ENCODE results near the gene TMEM132C. TPM values are rescaled to one million over a fixed set of nuclear protein-coding genes. Genes with fewer than 3 reads are reported as not detected.

The TMEM132C gene
- total RNA-seq, 1 experiment from 2014 or later: not detected

- ChIA-PET CTCF (no interaction called here), POLR2A (ENCODE audit: unreplicated experiment) (no interaction called here)
- 0 out of 2 replicates have a peak, but pooled peaks cover 3% of the 10 kb centered on the region for H3K9me3 ChIP-seq (ENCODE audit: low read length)
- DNase-seq: no peak
- no peaks in the 10 kb centered on the region for H3K4me1 ChIP-seq (ENCODE audit: insufficient read depth, low read length)
- H3K4me2 ChIP-seq (ENCODE audit: low read length): no peak overlapping the region
- no peak for ATAC-seq
- no peak overlapping the region for H3K27ac ChIP-seq (ENCODE audit: low read length)
- no peak overlapping the region for H3K9ac ChIP-seq (ENCODE audit: low read length)
- H3K4me3 ChIP-seq (ENCODE audit: low read length): no peak overlapping the region
- 0 out of 2 replicates have a peak, but pooled peaks cover 8% of the 10 kb centered on the region for H3K27me3 ChIP-seq (ENCODE audit: low read length)
- no peak for TF ChIP-seq EZH2phosphoT487 (IDR thresholded peaks at IDR 0.05; ENCODE audit: borderline replicate concordance, low read length)
- no peak for TF ChIP-seq EZH2 (IDR thresholded peaks at IDR 0.05; ENCODE audit: low read length, unreplicated experiment)
- TF ChIP-seq CTCF (conservative IDR thresholded peaks at IDR 0.05; ENCODE audit: low read depth, low read length): no peak
- BruUV-seq (replicated peaks): no TSS peak
- intact Hi-C loops (cut with micrococcal nuclease): no loop called here
- H3F3A ChIP-seq (ENCODE audit: low read length, unreplicated experiment): no peaks in the 10 kb centered on the region
- H3K79me2 ChIP-seq (ENCODE audit: low read length): no peaks in the 10 kb centered on the region
- no peak overlapping the region for H2AFZ ChIP-seq (ENCODE audit: low read length)
- H4K20me1 ChIP-seq (ENCODE audit: low read length): no peaks in the 10 kb centered on the region
- H3K36me3 ChIP-seq (ENCODE audit: low read depth, low read length): no peaks in the 10 kb centered on the region
- H3K9me2 ChIP-seq (replicated peaks; ENCODE audit: low read length): no peaks in the 10 kb centered on the region
These were observed 298.0 kb downstream of the TMEM132C start for GRCh38 chr12:128564956-128565355.

GRCh38 chr12:128567730-128568129, 300.8 kb downstream of the TMEM132C start:
- no peaks in the 10 kb centered on the region for H3K36me3 ChIP-seq (ENCODE audit: low read depth, low read length)
- no peaks in the 10 kb centered on the region for H3K9me2 ChIP-seq (replicated peaks; ENCODE audit: low read length)
- no peak overlapping the region for H2AFZ ChIP-seq (ENCODE audit: low read length)
- DNase-seq (no peak), ATAC-seq (no peak)
- POLR2A ChIA-PET (ENCODE audit: unreplicated experiment): no interaction called here
- no peak overlapping the region for H3K27ac ChIP-seq (ENCODE audit: low read length)
- peaks cover 12% of the 10 kb centered on the region; the same call in 1 of the 2 replicates for H3K9me3 ChIP-seq (ENCODE audit: low read length)
- H3K4me2 ChIP-seq (ENCODE audit: low read length): no peak overlapping the region
- H3K79me2 ChIP-seq (ENCODE audit: low read length): no peaks in the 10 kb centered on the region
- H3F3A ChIP-seq (ENCODE audit: low read length, unreplicated experiment): no peaks in the 10 kb centered on the region
- intact Hi-C loops (cut with micrococcal nuclease): no loop called here
- no peak for TF ChIP-seq EZH2phosphoT487 (IDR thresholded peaks at IDR 0.05; ENCODE audit: borderline replicate concordance, low read length)
- TF ChIP-seq EZH2 (IDR thresholded peaks at IDR 0.05; ENCODE audit: low read length, unreplicated experiment): no peak
- TF ChIP-seq CTCF (conservative IDR thresholded peaks at IDR 0.05; ENCODE audit: low read depth, low read length): no peak
- H3K4me3 ChIP-seq (ENCODE audit: low read length): no peak overlapping the region
- 0 out of 2 replicates have a peak, but pooled peaks cover 8% of the 10 kb centered on the region for H3K27me3 ChIP-seq (ENCODE audit: low read length)
- H3K9ac ChIP-seq (ENCODE audit: low read length): no peak overlapping the region
- no peaks in the 10 kb centered on the region for H4K20me1 ChIP-seq (ENCODE audit: low read length)
- BruUV-seq (replicated peaks): no TSS peak
- CTCF ChIA-PET: no interaction called here
- no peaks in the 10 kb centered on the region for H3K4me1 ChIP-seq (ENCODE audit: insufficient read depth, low read length)

GRCh38 chr12:128570191-128571065, 303.5 kb downstream of the TMEM132C start:
- CTCF ChIA-PET: no interaction called here
- no peak for TF ChIP-seq EZH2phosphoT487 (IDR thresholded peaks at IDR 0.05; ENCODE audit: borderline replicate concordance, low read length)
- no peak for TF ChIP-seq EZH2 (IDR thresholded peaks at IDR 0.05; ENCODE audit: low read length, unreplicated experiment)
- no peak for TF ChIP-seq CTCF (conservative IDR thresholded peaks at IDR 0.05; ENCODE audit: low read depth, low read length)
- no peak for ATAC-seq

More at GRCh38 chr12:128570191-128571065, 303.5 kb downstream of the TMEM132C start:
- Histone ChIP-seq H3F3A (ENCODE audit: low read length, unreplicated experiment) (no peaks in the 10 kb centered on the region), H3K4me3 (ENCODE audit: low read length) (no peak overlapping the region), H4K20me1 (ENCODE audit: low read length) (no peaks in the 10 kb centered on the region), H3K9ac (ENCODE audit: low read length) (no peak overlapping the region), H3K36me3 (ENCODE audit: low read depth, low read length) (no peaks in the 10 kb centered on the region), H3K27ac (ENCODE audit: low read length) (no peak overlapping the region), H3K9me2 (replicated peaks; ENCODE audit: low read length) (no peaks in the 10 kb centered on the region), H3K4me2 (ENCODE audit: low read length) (no peak overlapping the region), H2AFZ (ENCODE audit: low read length) (no peak overlapping the region), H3K79me2 (ENCODE audit: low read length) (no peaks in the 10 kb centered on the region), H3K4me1 (ENCODE audit: insufficient read depth, low read length) (no peaks in the 10 kb centered on the region), H3K9me3 (ENCODE audit: low read length) (peaks cover 10% of the 10 kb centered on the region; the same call in 1 of the 2 replicates), H3K27me3 (ENCODE audit: low read length) (0 out of 2 replicates have a peak, but pooled peaks cover 8% of the 10 kb centered on the region)
- no peak for DNase-seq
- intact Hi-C loops (cut with micrococcal nuclease): no loop called here
- BruUV-seq (replicated peaks): no TSS peak
- POLR2A ChIA-PET (ENCODE audit: unreplicated experiment): no interaction called here
